ENCODE data around the gene ARPIN. TPM values are rescaled to one million over a fixed set of nuclear protein-coding genes. Genes with fewer than 3 reads are reported as not detected.

ARPIN gene
- total and polyA plus RNA-seq, 2 experiments from 2014 or later, result 0.79 to 2.8 TPM

GRCh38 chr15:89878323-89878722 is 34.4 kb downstream of the ARPIN start:
- no peak overlapping the region for H3K4me2 ChIP-seq
- Mint-ChIP-seq H3K36me3 (ENCODE audit: low read depth) (peaks cover 3% of the 10 kb centered on the region; the same call in 1 of the 3 replicates), H3K9me3 (no peaks in the 10 kb centered on the region), H3K4me1 (no peaks in the 10 kb centered on the region), H3K27ac (no peak overlapping the region), H3K4me3 (no peak overlapping the region), H3K27me3 (ENCODE audit: insufficient read depth, low read depth, poor library complexity) (no peaks in the 10 kb centered on the region)
- no peaks in the 10 kb centered on the region for H3K27me3 ChIP-seq (ENCODE audit: insufficient read depth)
- H3K9me2 ChIP-seq (ENCODE audit: insufficient read depth), result no peaks in the 10 kb centered on the region
- ATAC-seq (no peak), DNase-seq (ENCODE audit: low spot score) (no peak)
- no peak overlapping the region for H3K4me3 ChIP-seq
- H4K20me1 ChIP-seq (replicated peaks; ENCODE audit: insufficient read depth), result no peaks in the 10 kb centered on the region; the same call in 1 of the 2 replicates
- no peaks in the 10 kb centered on the region; the same call in 1 of the 2 replicates for H3F3A ChIP-seq (replicated peaks; ENCODE audit: low read depth)
- no peak overlapping the region for H2AFZ ChIP-seq
- TF ChIP-seq CTCF (conservative IDR thresholded peaks at IDR 0.05; ENCODE audit: low read depth in 2 of 2), result no peak
- TF ChIP-seq STAT1 (IDR thresholded peaks at IDR 0.05; ENCODE audit: unreplicated experiment), result no peak
- no peak for TF ChIP-seq ZNF114 (CRISPR knock-in tag; IDR thresholded peaks at IDR 0.05)
- TF ChIP-seq NANOG (IDR thresholded peaks at IDR 0.05; ENCODE audit: borderline replicate concordance), result no peak
- no peak for TF ChIP-seq ZNF331 (CRISPR knock-in tag; IDR thresholded peaks at IDR 0.05; ENCODE audit: low read depth)
- TF ChIP-seq JUNB (IDR thresholded peaks at IDR 0.05; ENCODE audit: unreplicated experiment), result no peak
- TF ChIP-seq POLR2AphosphoS5 (IDR thresholded peaks at IDR 0.05; ENCODE audit: low read depth), result no peak
- no peak for TF ChIP-seq EZH2 (IDR thresholded peaks at IDR 0.05; ENCODE audit: low read depth, unreplicated experiment)
- no peaks in the 10 kb centered on the region for H3K4me1 ChIP-seq (ENCODE audit: insufficient read depth)
- no peak overlapping the region for H3K27ac ChIP-seq (ENCODE audit: low read depth)
- 0 out of 2 replicates have a peak, but pooled peaks cover under 1% of the 10 kb centered on the region for H3K36me3 ChIP-seq (ENCODE audit: insufficient read depth)
- no peaks in the 10 kb centered on the region for H3K79me2 ChIP-seq (replicated peaks; ENCODE audit: insufficient read depth)

- DNase-seq (ENCODE audit: low spot score) (no peak), ATAC-seq (no peak)
- no peaks in the 10 kb centered on the region for H3K4me1 Mint-ChIP-seq
- no peaks in the 10 kb centered on the region for H3K27me3 ChIP-seq (ENCODE audit: insufficient read depth)
- H3K4me1 ChIP-seq (ENCODE audit: insufficient read depth), result no peaks in the 10 kb centered on the region
- H3K4me3 Mint-ChIP-seq, result no peak overlapping the region
- no peak overlapping the region for H3K27ac ChIP-seq (ENCODE audit: low read depth)
- no peak overlapping the region for H3K4me2 ChIP-seq
- no peaks in the 10 kb centered on the region for H3K79me2 ChIP-seq (replicated peaks; ENCODE audit: insufficient read depth)
- H3F3A ChIP-seq (replicated peaks; ENCODE audit: low read depth), result no peaks in the 10 kb centered on the region; the same call in 1 of the 2 replicates
- no peaks in the 10 kb centered on the region for H3K9me3 Mint-ChIP-seq
- no peaks in the 10 kb centered on the region; the same call in 2 of the 3 replicates for H3K36me3 Mint-ChIP-seq (ENCODE audit: low read depth)
- no peaks in the 10 kb centered on the region for H3K27me3 Mint-ChIP-seq (ENCODE audit: insufficient read depth, low read depth, poor library complexity)
- H2AFZ ChIP-seq, result no peak overlapping the region
- no peaks in the 10 kb centered on the region for H3K9me2 ChIP-seq (ENCODE audit: insufficient read depth)
- H3K36me3 ChIP-seq (ENCODE audit: insufficient read depth), result no peaks in the 10 kb centered on the region
- H4K20me1 ChIP-seq (replicated peaks; ENCODE audit: insufficient read depth), result no peaks in the 10 kb centered on the region; the same call in 1 of the 2 replicates
- H3K4me3 ChIP-seq, result no peak overlapping the region
- H3K27ac Mint-ChIP-seq, result no peak overlapping the region
- TF ChIP-seq NANOG (IDR thresholded peaks at IDR 0.05; ENCODE audit: borderline replicate concordance) (no peak), POLR2AphosphoS5 (IDR thresholded peaks at IDR 0.05; ENCODE audit: low read depth) (no peak), STAT1 (IDR thresholded peaks at IDR 0.05; ENCODE audit: unreplicated experiment) (no peak), REST (IDR thresholded peaks at IDR 0.05; ENCODE audit: unreplicated experiment) (no peak), ZNF114 (CRISPR knock-in tag; IDR thresholded peaks at IDR 0.05) (no peak), EZH2 (IDR thresholded peaks at IDR 0.05; ENCODE audit: low read depth, unreplicated experiment) (no peak), CREB1 (CRISPR knock-in tag; IDR thresholded peaks at IDR 0.05; ENCODE audit: low read depth) (no peak), CTCF (conservative IDR thresholded peaks at IDR 0.05; ENCODE audit: low read depth in 2 of 2) (no peak), ETS1 (IDR thresholded peaks at IDR 0.05) (no peak)
Measured at GRCh38 chr15:89877083-89877425, 35.7 kb downstream of the ARPIN start.
